Osteocyte (in vitro differentiated cells): ENCODE measurements around the gene HADHB. TPM values are rescaled to one million over a fixed set of nuclear protein-coding genes. Genes with fewer than 3 reads are reported as not detected.

Experiments
- DNase-seq: peaks from one replicate; pipeline ENCODE4 v3.0.0; 2021; ENCODE audit warnings: mixed read lengths; ENCODE audit not compliant: unreplicated experiment; ENCODE audit errors: extremely low spot score
- H3K27ac Mint-ChIP-seq: one replicate; pipeline ENCODE4 v1.8.0; 2021; ENCODE audit warnings: mild to moderate bottlenecking, mixed read lengths; ENCODE audit not compliant: unreplicated experiment
- H3K27me3 Mint-ChIP-seq: one replicate; pipeline ENCODE4 v1.8.0; 2021; ENCODE audit warnings: mixed read lengths; ENCODE audit not compliant: unreplicated experiment
- H3K36me3 Mint-ChIP-seq: one replicate; pipeline ENCODE4 v1.8.0; 2021; ENCODE audit warnings: mixed read lengths; ENCODE audit not compliant: unreplicated experiment
- H3K4me1 Mint-ChIP-seq: one replicate; pipeline ENCODE4 v1.8.0; 2021; ENCODE audit warnings: mixed read lengths; ENCODE audit not compliant: unreplicated experiment
- H3K4me3 Mint-ChIP-seq: one replicate; pipeline ENCODE4 v1.8.0; 2021; ENCODE audit warnings: mild to moderate bottlenecking, moderate library complexity, mixed read lengths; ENCODE audit not compliant: unreplicated experiment
- H3K9me3 Mint-ChIP-seq: one replicate; pipeline ENCODE4 v1.8.0; 2021; ENCODE audit warnings: mixed read lengths; ENCODE audit not compliant: unreplicated experiment
- total RNA-seq: library from RNA; stranded (reverse); gene quantifications from 2 replicates; pipeline ENCODE4 v1.2.1, GENCODE V29; 2021
- TF ChIP-seq, protein P1 (sequence below): fragments of 200-600 bp; sonication (generic); IDR thresholded peaks from 2 replicates; pipeline ENCODE4 v1.5.0; 2021; ENCODE audit warnings: antibody characterized with exemption, mild to moderate bottlenecking, moderate library complexity

HADHB gene
- total RNA-seq, 1 donor from 2014 or later: 98.5 TPM

DNA sequence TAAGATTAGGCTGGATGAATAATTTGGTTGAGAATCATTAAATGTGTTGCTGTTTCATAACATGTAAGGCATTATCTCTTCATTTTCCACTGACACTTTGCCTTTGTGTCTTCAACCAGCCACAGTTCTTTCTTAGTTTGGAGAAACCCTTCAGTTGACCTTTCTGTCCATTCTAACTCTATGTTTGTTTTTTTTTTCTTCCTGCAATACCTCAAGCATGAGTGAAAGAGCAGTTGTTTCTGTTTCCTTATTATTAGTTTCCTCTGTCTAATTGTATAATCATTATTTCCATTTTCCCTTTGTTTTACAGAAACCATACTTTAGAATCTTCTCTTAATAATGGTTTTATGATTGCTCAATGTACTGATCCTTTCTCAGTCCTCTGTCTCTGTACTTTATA is 25.6 kb downstream of the HADHB start:
- Mint-ChIP-seq H3K27me3 (no peaks in the 10 kb centered on the region), H3K9me3 (no peaks in the 10 kb centered on the region)
- DNase-seq: no peak

DNA sequence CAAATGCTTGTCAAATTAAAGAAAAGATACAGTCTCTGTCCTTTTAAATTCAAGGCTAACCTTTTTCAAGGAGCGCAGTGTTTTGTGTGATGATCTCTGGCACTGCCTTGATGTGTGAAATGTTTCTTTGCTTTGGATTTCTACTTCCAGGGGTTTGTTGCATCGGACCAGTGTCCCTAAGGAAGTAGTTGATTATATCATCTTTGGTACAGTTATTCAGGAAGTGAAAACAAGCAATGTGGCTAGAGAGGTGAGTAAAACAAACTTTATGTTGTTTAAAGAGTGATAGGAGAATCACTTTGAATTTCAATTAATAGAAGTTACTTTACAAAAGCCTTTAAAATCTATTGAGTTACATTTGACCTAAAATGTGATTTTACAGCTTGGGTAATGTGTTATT is 28.8 kb downstream of the HADHB start:
- H3K27me3 Mint-ChIP-seq: no peaks in the 10 kb centered on the region
- peaks cover 25% of the 10 kb centered on the region for H3K36me3 Mint-ChIP-seq
- peaks cover 9% of the 10 kb centered on the region for H3K4me1 Mint-ChIP-seq
- DNase-seq: no peak
- H3K4me3 Mint-ChIP-seq: no peak overlapping the region
- TF ChIP-seq, protein P1, sequence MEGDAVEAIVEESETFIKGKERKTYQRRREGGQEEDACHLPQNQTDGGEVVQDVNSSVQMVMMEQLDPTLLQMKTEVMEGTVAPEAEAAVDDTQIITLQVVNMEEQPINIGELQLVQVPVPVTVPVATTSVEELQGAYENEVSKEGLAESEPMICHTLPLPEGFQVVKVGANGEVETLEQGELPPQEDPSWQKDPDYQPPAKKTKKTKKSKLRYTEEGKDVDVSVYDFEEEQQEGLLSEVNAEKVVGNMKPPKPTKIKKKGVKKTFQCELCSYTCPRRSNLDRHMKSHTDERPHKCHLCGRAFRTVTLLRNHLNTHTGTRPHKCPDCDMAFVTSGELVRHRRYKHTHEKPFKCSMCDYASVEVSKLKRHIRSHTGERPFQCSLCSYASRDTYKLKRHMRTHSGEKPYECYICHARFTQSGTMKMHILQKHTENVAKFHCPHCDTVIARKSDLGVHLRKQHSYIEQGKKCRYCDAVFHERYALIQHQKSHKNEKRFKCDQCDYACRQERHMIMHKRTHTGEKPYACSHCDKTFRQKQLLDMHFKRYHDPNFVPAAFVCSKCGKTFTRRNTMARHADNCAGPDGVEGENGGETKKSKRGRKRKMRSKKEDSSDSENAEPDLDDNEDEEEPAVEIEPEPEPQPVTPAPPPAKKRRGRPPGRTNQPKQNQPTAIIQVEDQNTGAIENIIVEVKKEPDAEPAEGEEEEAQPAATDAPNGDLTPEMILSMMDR: no peak
- peak overlapping the region; percentile 83 for H3K27ac Mint-ChIP-seq
- H3K9me3 Mint-ChIP-seq: no peaks in the 10 kb centered on the region

More for the DNA sequence above, 25.6 kb downstream of the HADHB start:
- peaks cover 21% of the 10 kb centered on the region for H3K36me3 Mint-ChIP-seq
- H3K4me1 Mint-ChIP-seq: peaks cover 9% of the 10 kb centered on the region
- no peak overlapping the region for H3K4me3 Mint-ChIP-seq
- no peak overlapping the region for H3K27ac Mint-ChIP-seq
- TF ChIP-seq, protein P1: no peak

DNA sequence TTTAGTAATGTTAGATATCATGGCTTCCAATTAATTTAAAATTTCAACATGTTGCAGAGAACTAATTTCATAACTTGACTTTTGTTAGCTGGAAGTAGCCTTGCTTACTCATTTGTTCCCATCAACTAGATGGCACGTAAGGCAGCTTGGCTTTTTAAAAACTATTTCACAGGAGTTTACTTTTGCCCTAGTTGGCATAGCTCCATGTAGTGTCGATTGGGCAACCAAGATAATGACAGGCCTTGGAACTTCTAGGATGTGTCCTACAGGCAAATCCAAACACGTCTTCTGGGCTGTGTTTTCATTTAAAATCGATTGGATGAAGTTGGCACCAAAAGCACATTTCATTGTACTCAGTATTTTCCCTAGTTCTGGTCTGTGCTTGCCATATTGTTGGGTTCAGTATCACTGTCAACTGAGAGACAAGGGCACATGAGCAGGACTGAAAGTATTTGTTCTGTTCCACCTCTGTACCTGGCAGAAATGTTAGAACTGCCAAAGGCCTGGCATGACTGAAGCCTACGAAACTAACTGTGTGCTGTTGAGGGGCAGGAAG is 29.4 kb downstream of the HADHB start:
- TF ChIP-seq, protein P1: no peak
- H3K4me1 Mint-ChIP-seq: peaks cover 9% of the 10 kb centered on the region
- DNase-seq: no peak
- no peaks in the 10 kb centered on the region for H3K27me3 Mint-ChIP-seq
- H3K27ac Mint-ChIP-seq: peak overlapping the region; percentile 83
- no peaks in the 10 kb centered on the region for H3K9me3 Mint-ChIP-seq
- H3K4me3 Mint-ChIP-seq: no peak overlapping the region
- peaks cover 30% of the 10 kb centered on the region for H3K36me3 Mint-ChIP-seq

DNA sequence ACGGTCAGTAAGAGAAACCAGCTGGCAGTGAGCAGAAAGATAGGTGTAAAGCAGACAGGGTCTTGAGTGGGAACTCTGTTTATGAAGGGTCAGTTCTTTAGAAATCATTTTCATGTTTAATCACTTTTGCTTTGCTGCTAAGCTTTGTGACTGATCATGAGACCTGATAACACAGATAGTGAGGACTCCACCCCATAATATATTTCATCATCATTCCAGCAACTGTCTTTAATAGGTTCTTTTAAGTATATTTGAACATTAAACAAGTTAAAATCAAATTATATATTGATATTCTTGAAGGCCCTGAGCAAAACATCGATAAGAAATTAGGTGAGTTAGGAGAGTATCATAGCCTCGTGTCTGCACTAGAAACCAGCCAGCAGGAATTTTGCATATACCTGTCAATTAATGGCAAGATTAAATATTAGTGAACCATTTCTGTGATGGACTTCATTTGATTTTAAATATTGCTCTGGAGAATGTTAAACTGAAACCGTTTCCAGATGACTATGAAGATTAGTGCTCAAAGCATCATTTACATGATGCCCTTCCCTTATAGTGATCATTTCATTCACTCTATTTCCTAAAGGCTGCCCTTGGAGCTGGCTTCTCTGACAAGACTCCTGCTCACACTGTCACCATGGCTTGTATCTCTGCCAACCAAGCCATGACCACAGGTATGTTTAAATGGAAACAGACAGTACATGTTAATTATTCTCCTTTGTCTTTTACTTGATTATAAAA is 31.9 kb downstream of the HADHB start:
- no peak for DNase-seq
- Mint-ChIP-seq H3K9me3 (no peaks in the 10 kb centered on the region), H3K27ac (no peak overlapping the region), H3K4me1 (peaks cover 9% of the 10 kb centered on the region), H3K27me3 (no peaks in the 10 kb centered on the region), H3K36me3 (peaks cover 39% of the 10 kb centered on the region), H3K4me3 (no peak overlapping the region)
- TF ChIP-seq, protein P1: no peak

DNA sequence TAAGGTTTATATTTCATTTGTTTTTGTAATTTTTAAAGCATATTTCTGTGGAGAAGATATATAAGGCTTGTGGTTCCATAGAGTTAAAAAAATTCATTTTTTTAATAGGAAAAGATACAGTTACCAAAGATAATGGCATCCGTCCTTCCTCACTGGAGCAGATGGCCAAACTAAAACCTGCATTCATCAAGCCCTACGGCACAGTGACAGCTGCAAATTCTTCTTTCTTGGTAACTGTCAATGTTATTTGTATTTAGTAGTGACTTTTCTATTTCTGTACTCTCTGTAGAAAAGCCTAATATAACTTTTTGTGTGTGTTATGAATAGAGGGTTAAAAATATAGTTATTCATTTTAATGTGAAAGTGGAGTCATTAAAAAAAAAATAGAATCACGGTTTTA is 35.1 kb downstream of the HADHB start:
- TF ChIP-seq, protein P1: no peak
- H3K27ac Mint-ChIP-seq: no peak overlapping the region
- no peak for DNase-seq
- H3K4me3 Mint-ChIP-seq: no peak overlapping the region
- no peaks in the 10 kb centered on the region for H3K4me1 Mint-ChIP-seq
- H3K27me3 Mint-ChIP-seq: no peaks in the 10 kb centered on the region
- H3K36me3 Mint-ChIP-seq: peaks cover 54% of the 10 kb centered on the region
- no peaks in the 10 kb centered on the region for H3K9me3 Mint-ChIP-seq
